MCF 10A (cell line): ENCODE results near the gene MGAT5B. TPM values are rescaled to one million over a fixed set of nuclear protein-coding genes. Genes with fewer than 3 reads are reported as not detected.
A peak's percentile ranks its signal among the peaks of the same experiment; 100 is the strongest.

Source experiments
- BruUV-seq: library from RNA; stranded (reverse); fragments of 400-500 nt; replicated peaks from 2 replicates; lab custom pipeline; 2021; lab: Mats Ljungman, UMichigan
- CTCF ChIA-PET: fragments of 300-600 bp; sonication (Branson Sonifier 250); formaldehyde crosslinking; extraction: SDS; loops from one replicate; lab custom pipeline; 2021; ENCODE audit warnings: antibody characterized with exemption, inconsistent platforms; lab: Yijun Ruan, JAX
- POLR2A ChIA-PET: fragments of 300-600, 350-650 bp; sonication (Branson Sonifier 250); formaldehyde crosslinking; extraction: SDS; loops from one replicate; lab custom pipeline; 2020; ENCODE audit warnings: antibody characterized with exemption, inconsistent platforms; lab: Yijun Ruan, JAX
- DNase-seq: peaks from one replicate; pipeline ENCODE4 v3.0.0-alpha.2; 2018; ENCODE audit not compliant: unreplicated experiment
- H3K27ac Mint-ChIP-seq: one replicate; pipeline ENCODE4 v1.8.0; 2022; ENCODE audit warnings: mild to moderate bottlenecking, low read depth, mixed read lengths; ENCODE audit not compliant: unreplicated experiment
- H3K27me3 Mint-ChIP-seq: one replicate; pipeline ENCODE4 v1.8.0; 2022; ENCODE audit warnings: mixed read lengths; ENCODE audit not compliant: insufficient read depth, unreplicated experiment
- H3K36me3 Mint-ChIP-seq: one replicate; pipeline ENCODE4 v1.8.0; 2022; ENCODE audit warnings: mild to moderate bottlenecking, moderate library complexity, mixed read lengths; ENCODE audit not compliant: insufficient read depth, unreplicated experiment
- H3K4me1 Mint-ChIP-seq: one replicate; pipeline ENCODE4 v1.8.0; 2022; ENCODE audit warnings: mixed read lengths; ENCODE audit not compliant: insufficient read depth, unreplicated experiment
- H3K4me3 Mint-ChIP-seq: one replicate; pipeline ENCODE4 v1.8.0; 2022; ENCODE audit warnings: mild to moderate bottlenecking, moderate library complexity, mixed read lengths; ENCODE audit not compliant: unreplicated experiment
- H3K9me3 Mint-ChIP-seq: one replicate; pipeline ENCODE4 v1.8.0; 2022; ENCODE audit warnings: mixed read lengths; ENCODE audit not compliant: unreplicated experiment
- intact Hi-C: fragments of 100-400 bp; cut with micrococcal nuclease; formaldehyde crosslinking; loops from 2 replicates; pipeline ENCODE4 v1.14.1; 2022
- total RNA-seq: library from RNA; stranded (reverse); gene quantifications from 2 replicates; pipeline ENCODE4 v1.2.3, GENCODE V29; 2022
- TF ChIP-seq, protein P1 (sequence below): fragments of 200-600 bp; IDR thresholded peaks from one replicate; pipeline ENCODE4 v1.8.0; 2022; ENCODE audit warnings: antibody characterized with exemption, mild to moderate bottlenecking; ENCODE audit not compliant: unreplicated experiment

MGAT5B gene
- total RNA-seq, 1 experiment from 2014 or later: 1.7 TPM

DNA sequence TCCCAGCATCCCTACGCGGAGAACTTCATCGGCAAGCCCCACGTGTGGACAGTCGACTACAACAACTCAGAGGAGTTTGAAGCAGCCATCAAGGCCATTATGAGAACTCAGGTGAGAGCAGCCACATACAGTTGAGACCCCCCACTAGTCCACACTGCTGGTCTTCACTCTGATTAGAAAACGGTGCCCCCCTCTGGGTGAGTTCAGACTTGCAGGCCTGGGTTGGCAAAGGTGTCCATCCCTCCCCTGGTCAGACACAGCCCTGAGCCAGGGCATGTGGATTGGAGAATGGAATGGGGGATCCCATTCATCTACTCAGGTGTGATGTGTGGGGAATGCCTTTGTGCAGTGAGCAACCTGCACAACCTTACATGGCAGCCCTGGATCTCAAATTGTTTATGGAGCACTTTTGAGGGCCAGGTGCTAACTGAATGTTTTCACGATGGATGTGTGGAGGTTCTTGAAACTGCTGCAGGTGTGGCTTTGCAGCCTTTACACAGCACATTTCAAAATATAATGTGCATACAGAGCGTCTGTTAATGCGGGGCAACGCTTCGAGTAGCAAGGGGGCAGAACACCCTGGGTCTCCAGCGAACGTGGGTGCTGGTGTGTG is 72.6 kb downstream of the MGAT5B start:
- Mint-ChIP-seq H3K27me3 (no peaks in the 10 kb centered on the region), H3K9me3 (no peaks in the 10 kb centered on the region), H3K4me1 (no peaks in the 10 kb centered on the region), H3K27ac (no peak overlapping the region), H3K36me3 (no peaks in the 10 kb centered on the region), H3K4me3 (no peak overlapping the region)
- peak; percentile 6 for DNase-seq
- ChIA-PET POLR2A (no interaction called here), CTCF (no interaction called here)
- no TSS peak for BruUV-seq
- TF ChIP-seq, protein P1, sequence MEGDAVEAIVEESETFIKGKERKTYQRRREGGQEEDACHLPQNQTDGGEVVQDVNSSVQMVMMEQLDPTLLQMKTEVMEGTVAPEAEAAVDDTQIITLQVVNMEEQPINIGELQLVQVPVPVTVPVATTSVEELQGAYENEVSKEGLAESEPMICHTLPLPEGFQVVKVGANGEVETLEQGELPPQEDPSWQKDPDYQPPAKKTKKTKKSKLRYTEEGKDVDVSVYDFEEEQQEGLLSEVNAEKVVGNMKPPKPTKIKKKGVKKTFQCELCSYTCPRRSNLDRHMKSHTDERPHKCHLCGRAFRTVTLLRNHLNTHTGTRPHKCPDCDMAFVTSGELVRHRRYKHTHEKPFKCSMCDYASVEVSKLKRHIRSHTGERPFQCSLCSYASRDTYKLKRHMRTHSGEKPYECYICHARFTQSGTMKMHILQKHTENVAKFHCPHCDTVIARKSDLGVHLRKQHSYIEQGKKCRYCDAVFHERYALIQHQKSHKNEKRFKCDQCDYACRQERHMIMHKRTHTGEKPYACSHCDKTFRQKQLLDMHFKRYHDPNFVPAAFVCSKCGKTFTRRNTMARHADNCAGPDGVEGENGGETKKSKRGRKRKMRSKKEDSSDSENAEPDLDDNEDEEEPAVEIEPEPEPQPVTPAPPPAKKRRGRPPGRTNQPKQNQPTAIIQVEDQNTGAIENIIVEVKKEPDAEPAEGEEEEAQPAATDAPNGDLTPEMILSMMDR: no peak
- intact Hi-C loops: loop anchor here (10.0 kb wide), 1 partner anchor 66 kb away; no protein-coding TSS in a partner anchor

DNA sequence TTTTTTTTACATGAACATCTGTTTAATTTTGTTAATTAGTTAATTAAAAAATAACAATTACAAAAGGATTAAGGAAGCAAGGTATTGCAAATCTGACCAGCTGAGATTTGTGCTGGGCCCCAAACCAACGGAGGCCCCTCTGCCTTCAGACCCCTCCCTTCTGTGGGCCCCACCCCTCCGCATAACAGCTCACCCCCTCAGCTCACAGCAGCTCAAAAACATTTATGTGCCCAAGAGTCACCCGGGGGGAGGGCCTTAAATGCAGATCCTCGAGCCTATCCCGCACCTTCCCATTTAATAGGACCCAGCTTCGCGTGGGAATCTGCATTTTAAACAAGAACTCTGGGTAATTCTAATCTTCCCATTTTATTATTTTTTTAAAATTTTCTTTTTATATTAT is 75.0 kb downstream of the MGAT5B start:
- no peak overlapping the region for H3K4me3 Mint-ChIP-seq
- H3K36me3 Mint-ChIP-seq: no peaks in the 10 kb centered on the region
- ChIA-PET CTCF (no interaction called here), POLR2A (interaction anchor here (0.6 kb wide), 1 partner anchor 217 kb away, joined by 3 read pairs; the partner anchor contains the start of gene JMJD6)
- TF ChIP-seq, protein P1: no peak
- intact Hi-C loops: loop anchor here (10.0 kb wide), 1 partner anchor 68 kb away; no protein-coding TSS in a partner anchor
- no peaks in the 10 kb centered on the region for H3K27me3 Mint-ChIP-seq
- BruUV-seq: no TSS peak
- no peak for DNase-seq
- no peaks in the 10 kb centered on the region for H3K4me1 Mint-ChIP-seq
- no peak overlapping the region for H3K27ac Mint-ChIP-seq
- no peaks in the 10 kb centered on the region for H3K9me3 Mint-ChIP-seq

DNA sequence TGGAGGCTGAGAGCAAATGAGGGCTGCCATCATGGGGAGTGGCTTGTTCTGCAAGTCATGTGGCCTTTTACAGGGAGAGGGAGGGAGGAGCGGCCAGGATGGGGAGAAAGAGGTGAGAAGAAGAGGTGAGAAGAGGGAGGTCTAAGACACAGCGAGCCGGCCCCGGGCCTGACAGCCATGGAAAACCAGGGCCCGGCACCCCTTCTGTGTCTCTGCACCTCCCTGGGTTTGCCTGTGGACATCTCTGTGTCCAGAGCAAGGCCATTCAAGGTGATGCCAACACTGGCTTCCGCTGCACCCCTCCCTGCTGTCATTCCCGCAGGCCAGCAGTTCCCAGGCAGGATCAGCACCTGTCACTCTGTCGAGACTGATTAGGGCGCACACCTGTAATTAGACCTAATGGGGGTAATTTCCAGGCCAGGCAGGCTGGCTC is 75.6 kb downstream of the MGAT5B start:
- Mint-ChIP-seq H3K27ac (no peak overlapping the region), H3K27me3 (no peaks in the 10 kb centered on the region), H3K9me3 (no peaks in the 10 kb centered on the region), H3K36me3 (no peaks in the 10 kb centered on the region), H3K4me3 (no peak overlapping the region), H3K4me1 (no peaks in the 10 kb centered on the region)
- POLR2A ChIA-PET: no interaction called here
- BruUV-seq: no TSS peak
- no peak for DNase-seq
- TF ChIP-seq, protein P1: no peak
- CTCF ChIA-PET: no interaction called here
- intact Hi-C loops: loop anchor here (10.0 kb wide), 1 partner anchor 69 kb away; no protein-coding TSS in a partner anchor

DNA sequence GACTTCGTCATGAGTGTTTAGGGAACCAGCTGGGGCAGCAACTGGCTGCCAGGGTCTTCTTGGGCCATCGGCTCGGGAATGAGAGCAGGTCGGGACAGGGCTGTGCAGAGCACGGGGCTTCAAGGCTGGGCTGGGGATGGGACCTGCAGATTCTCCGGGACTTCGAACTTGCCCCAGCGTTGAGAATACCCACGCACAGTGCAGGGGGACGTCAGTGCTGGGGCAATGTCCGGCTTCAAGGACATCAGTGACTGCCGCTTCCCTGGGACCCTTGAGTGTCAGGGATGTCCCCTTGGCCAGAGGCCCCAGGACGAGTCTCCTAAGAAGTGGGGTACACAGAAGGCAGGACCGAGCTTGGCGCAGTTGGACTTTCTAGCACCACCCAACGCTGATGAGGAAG is 76.3 kb downstream of the MGAT5B start:
- TF ChIP-seq, protein P1: no peak
- ChIA-PET POLR2A (no interaction called here), CTCF (no interaction called here)
- intact Hi-C loops: loop anchor here (10.0 kb wide), 1 partner anchor 70 kb away; no protein-coding TSS in a partner anchor
- BruUV-seq: no TSS peak
- H3K27me3 Mint-ChIP-seq: no peaks in the 10 kb centered on the region
- no peaks in the 10 kb centered on the region for H3K36me3 Mint-ChIP-seq
- no peak for DNase-seq
- H3K9me3 Mint-ChIP-seq: no peaks in the 10 kb centered on the region
- no peak overlapping the region for H3K4me3 Mint-ChIP-seq
- H3K4me1 Mint-ChIP-seq: no peaks in the 10 kb centered on the region
- H3K27ac Mint-ChIP-seq: no peak overlapping the region
